Dendritic cell treated with granulocyte-macrophage colony-stimulating factor and Interleukin-4, amounts not matched to agents 40 ng/mL and 50 ng/mL, for 4 days (primary cell): ENCODE data around the gene SP110.
A peak's percentile ranks its signal among the peaks of the same experiment; 100 is the strongest.
"Not testable (repeated sequence)": the region's sequence is repeated elsewhere in the genome, so short reads cannot be mapped to it uniquely, and the experiment has no call there.

ENCODE experiments used
- H3K27ac Mint-ChIP-seq: one replicate; pipeline ENCODE4 v1.8.0; 2022; ENCODE audit warnings: mild to moderate bottlenecking, mixed read lengths
- H3K27me3 Mint-ChIP-seq: one replicate; pipeline ENCODE4 v1.8.0; 2022; ENCODE audit warnings: mild to moderate bottlenecking, mixed read lengths
- H3K36me3 Mint-ChIP-seq: one replicate; pipeline ENCODE4 v1.8.0; 2022; ENCODE audit warnings: low read depth, mixed read lengths
- H3K4me1 Mint-ChIP-seq: one replicate; pipeline ENCODE4 v1.8.0; 2022; ENCODE audit warnings: low read depth, mixed read lengths
- H3K4me3 Mint-ChIP-seq: one replicate; pipeline ENCODE4 v1.8.0; 2022; ENCODE audit warnings: mild to moderate bottlenecking, moderate library complexity, mixed read lengths
- H3K9me3 Mint-ChIP-seq: one replicate; pipeline ENCODE4 v1.8.0; 2022; ENCODE audit warnings: mixed read lengths
- intact Hi-C: fragments of 100-400 bp; cut with micrococcal nuclease; formaldehyde crosslinking; loops from one replicate; pipeline ENCODE4 v1.15.0; 2022

Gene SP110

DNA sequence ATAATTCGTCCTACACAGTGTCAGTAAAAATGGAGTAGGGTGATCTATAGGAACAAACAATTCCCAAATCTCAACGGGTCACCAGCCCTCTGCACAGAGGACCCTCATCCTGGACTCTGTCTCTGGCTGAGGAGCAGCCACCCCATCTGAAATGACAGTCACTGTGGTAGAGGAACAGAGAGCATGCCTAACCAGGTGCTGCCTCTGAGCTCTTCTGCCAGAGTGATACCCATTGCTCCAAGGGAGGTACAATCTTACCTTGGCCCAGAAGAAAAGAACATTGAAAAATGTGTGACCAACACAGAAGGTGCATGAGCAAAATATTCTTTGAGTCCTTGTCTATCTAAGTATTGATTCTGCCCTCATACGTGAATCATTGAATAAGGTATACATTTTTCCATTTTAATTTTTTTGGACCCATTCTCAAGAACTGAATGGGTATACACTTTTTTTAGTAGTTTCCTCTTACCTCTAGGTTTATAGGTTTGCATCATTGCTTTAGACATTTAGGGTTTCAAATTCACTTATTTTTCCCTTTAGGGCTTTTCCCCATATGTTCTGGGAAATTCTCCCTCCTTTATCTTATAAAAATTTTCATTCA is 14.4 kb upstream of the SP110 start:
- no peaks in the 10 kb centered on the region for H3K27me3 Mint-ChIP-seq
- no peak overlapping the region for H3K27ac Mint-ChIP-seq
- H3K4me1 Mint-ChIP-seq = peaks cover 6% of the 10 kb centered on the region
- intact Hi-C loops = no loop called here
- H3K4me3 Mint-ChIP-seq = no peak overlapping the region
- H3K9me3 Mint-ChIP-seq = peaks cover 12% of the 10 kb centered on the region
- H3K36me3 Mint-ChIP-seq = peaks cover 6% of the 10 kb centered on the region

DNA sequence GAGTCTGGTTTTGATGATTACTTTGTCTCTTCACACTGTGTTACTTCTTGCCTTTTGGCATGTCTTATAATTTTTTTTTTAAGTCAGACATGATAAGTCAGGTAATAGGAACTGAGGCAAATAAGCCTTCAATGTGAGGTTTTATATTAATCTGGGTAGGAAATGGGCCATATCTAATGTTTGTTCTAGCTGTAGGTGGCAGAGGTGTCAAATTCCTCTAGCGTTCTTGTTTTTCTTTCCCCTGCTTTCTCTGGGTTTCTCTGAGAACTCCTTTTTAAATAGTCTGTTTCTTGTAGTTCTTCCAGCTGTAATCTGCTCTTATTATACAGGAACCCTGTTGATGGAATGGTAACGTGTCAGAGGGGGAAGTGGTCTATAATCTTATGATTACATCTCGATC is 11.5 kb upstream of the SP110 start:
- H3K36me3 Mint-ChIP-seq = peaks cover 6% of the 10 kb centered on the region
- no peaks in the 10 kb centered on the region for H3K27me3 Mint-ChIP-seq
- no peak overlapping the region for H3K4me3 Mint-ChIP-seq
- intact Hi-C loops = no loop called here
- H3K27ac Mint-ChIP-seq = no peak overlapping the region
- H3K9me3 Mint-ChIP-seq = peaks cover 12% of the 10 kb centered on the region
- H3K4me1 Mint-ChIP-seq = peaks cover 13% of the 10 kb centered on the region

DNA sequence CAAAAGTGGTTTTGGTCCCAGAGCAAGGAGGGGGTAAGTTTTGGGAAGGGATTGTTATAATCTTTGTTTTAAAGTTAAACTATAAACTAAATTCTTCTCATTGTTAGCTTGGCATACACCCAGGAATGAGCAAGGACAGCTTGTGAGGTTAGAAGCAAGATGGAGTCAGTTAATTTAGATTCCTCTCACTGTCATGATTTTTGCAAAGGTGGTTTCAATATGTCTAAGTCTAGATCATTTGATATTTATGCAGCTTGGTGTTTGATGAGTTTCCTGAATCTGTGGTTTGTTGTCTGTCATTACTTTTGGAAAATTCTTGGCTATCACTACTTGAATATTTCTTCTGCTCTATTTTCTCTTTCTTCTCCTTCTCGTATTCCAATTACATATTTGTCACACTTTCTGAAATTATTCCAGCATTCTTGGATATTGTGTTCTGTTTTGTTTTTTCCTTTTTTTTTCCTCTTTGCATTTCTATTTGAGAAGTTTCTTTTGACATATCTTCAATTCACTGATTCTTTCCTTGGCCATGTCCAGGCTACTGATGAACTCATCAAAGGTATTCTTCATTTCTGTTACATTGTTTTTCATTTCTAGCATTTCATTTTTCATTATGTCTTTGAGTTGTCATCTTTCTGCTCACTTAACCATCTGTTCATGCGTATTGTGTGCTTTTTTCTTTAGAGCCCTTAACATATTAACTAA is 10.9 kb upstream of the SP110 start:
- H3K9me3 Mint-ChIP-seq = peaks cover 12% of the 10 kb centered on the region
- peaks cover 6% of the 10 kb centered on the region for H3K36me3 Mint-ChIP-seq
- no peaks in the 10 kb centered on the region for H3K27me3 Mint-ChIP-seq
- H3K27ac Mint-ChIP-seq = no peak overlapping the region
- H3K4me3 Mint-ChIP-seq = no peak overlapping the region
- intact Hi-C loops = no loop called here
- H3K4me1 Mint-ChIP-seq = peaks cover 19% of the 10 kb centered on the region

DNA sequence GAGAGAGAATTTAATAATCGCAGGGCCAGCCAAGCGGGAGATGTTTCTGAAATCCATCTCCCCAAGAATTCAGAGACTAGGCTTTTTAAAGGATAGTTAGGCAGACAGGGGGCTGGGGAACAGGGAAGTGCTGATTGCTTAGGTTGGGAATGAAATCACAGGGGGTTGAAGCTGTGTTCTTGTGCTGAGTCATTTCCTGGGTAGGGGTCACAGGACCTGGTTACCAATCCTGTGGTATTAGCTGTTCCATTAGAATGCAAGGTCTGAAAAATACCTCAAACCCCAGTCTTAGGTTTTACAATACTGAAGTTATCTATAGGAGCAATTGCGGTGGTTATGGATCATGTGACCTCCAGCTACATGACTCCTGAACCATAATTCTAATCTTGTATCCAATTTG is 10.3 kb upstream of the SP110 start:
- intact Hi-C loops = no loop called here
- Mint-ChIP-seq H3K36me3 (peaks cover 6% of the 10 kb centered on the region), H3K27ac (no peak overlapping the region), H3K27me3 (no peaks in the 10 kb centered on the region), H3K4me3 (no peak overlapping the region), H3K4me1 (peaks cover 25% of the 10 kb centered on the region), H3K9me3 (peaks cover 12% of the 10 kb centered on the region)

DNA sequence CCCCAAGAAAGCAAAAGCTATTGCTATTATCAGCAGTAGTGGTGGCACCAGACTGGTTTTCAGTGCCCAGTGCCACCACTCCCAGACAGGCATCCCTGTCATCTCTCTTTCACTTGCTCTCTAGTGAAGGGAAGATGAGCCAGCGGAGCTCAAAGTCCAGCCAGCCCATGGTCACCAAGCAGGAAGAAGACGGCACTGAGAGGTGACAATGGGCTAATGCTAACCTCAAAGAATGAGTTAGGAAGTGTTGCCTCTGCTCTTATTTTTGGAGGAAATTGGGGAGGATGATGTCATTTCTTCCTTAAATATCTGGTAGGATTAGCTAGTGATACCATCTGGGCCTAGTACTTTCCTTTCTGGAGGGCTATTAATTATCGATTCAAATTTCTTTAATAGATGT is 7.4 kb upstream of the SP110 start:
- no peak overlapping the region for H3K27ac Mint-ChIP-seq
- intact Hi-C loops = no loop called here
- peaks cover 6% of the 10 kb centered on the region for H3K36me3 Mint-ChIP-seq
- H3K9me3 Mint-ChIP-seq = peaks cover 12% of the 10 kb centered on the region
- H3K4me1 Mint-ChIP-seq = peaks cover 48% of the 10 kb centered on the region
- no peaks in the 10 kb centered on the region for H3K27me3 Mint-ChIP-seq
- no peak overlapping the region for H3K4me3 Mint-ChIP-seq

DNA sequence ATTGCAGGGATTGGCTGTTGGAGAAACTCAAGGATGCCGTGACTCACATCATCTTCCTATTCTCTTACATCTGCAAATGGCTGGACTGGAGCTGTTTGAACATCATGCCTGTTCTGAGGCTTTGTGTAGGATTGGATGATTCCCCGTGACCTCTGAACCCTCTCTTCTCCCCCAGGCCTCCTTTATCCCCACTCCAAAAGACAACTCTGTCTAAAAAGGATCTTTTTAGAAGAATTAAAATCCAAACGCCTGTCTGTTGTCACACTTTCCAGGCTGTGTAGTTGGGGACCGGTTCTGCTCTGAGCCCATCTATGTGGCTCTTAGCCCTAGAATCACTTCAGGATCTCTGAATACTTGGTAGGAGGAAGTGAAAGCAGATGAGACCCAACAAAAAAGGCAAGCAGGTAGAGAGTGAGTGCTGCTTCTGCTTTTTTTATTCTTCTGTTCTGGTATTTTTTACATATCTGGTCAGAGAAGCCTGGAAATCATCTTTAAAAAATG is 6.3 kb upstream of the SP110 start:
- intact Hi-C loops = no loop called here
- peaks cover 48% of the 10 kb centered on the region for H3K4me1 Mint-ChIP-seq
- peaks cover 9% of the 10 kb centered on the region for H3K9me3 Mint-ChIP-seq
- H3K36me3 Mint-ChIP-seq = peaks cover 6% of the 10 kb centered on the region
- peak overlapping the region; percentile 60 for H3K27ac Mint-ChIP-seq
- H3K27me3 Mint-ChIP-seq = no peaks in the 10 kb centered on the region
- peak overlapping the region; percentile 62 for H3K4me3 Mint-ChIP-seq

DNA sequence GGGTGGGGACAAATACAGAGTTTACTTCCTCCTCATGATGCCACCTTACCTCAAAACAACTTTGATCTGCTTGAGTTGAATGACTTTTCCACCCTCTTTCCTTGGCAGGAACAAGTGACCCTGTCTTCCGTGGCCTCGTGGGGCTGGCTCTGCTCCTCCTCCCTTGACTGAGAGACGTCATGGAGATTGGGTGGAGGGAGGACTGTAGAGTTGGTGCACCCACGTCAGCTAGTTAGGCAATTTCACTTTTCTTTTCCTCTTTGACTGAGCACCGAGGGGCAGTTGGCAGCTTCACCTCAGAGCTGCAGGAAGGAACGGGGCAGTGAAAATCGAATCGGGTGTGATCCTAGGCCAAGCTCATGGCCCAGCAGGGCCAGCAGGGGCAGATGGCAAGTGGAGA is 5.7 kb upstream of the SP110 start, which contains the start of gene SP140:
Gene SP140 (plus strand): TSS at position 251 of the 400 bp plus-strand sequence. CDS start 109 bp downstream, at position 360.
- H3K9me3 Mint-ChIP-seq = peaks cover 2% of the 10 kb centered on the region
- peak within 1 kb of the TSS; percentile 60 for H3K27ac Mint-ChIP-seq
- H3K27me3 Mint-ChIP-seq = no peaks in the 10 kb centered on the region
- peak within 1 kb of the TSS; percentile 62 for H3K4me3 Mint-ChIP-seq
- H3K36me3 Mint-ChIP-seq = peaks cover under 1% of the 10 kb centered on the region
- intact Hi-C loops = no loop called here
- peaks cover 49% of the 10 kb centered on the region for H3K4me1 Mint-ChIP-seq

DNA sequence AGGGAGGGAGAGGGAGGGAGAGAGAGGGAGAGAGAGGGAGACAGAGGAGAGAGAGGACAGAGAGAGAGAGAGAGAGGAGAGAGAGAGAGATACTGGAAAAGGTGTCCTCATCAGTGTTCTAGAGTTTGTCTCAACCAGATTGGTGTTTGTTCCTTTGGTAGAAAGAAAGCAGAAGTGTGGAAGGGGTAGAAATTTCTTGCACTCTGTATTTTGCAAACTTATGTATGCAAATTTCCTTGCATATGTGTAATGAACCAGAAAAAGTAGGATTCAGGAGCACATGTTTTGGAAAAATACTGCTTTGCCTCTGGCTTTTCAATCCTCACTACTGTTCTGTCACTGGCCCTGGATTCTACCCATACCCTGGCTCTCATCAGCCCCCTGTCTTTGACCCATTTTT is 4.7 kb upstream of the SP110 start:
- Mint-ChIP-seq H3K4me1 (peaks cover 53% of the 10 kb centered on the region), H3K36me3 (peaks cover 8% of the 10 kb centered on the region), H3K27ac (peak overlapping the region; percentile 60), H3K9me3 (no peaks in the 10 kb centered on the region), H3K27me3 (no peaks in the 10 kb centered on the region), H3K4me3 (no peak overlapping the region)
- intact Hi-C loops = loop anchor here (1.0 kb wide), 1 partner anchor 103 kb away; the partner anchor contains the start of gene SP140L

DNA sequence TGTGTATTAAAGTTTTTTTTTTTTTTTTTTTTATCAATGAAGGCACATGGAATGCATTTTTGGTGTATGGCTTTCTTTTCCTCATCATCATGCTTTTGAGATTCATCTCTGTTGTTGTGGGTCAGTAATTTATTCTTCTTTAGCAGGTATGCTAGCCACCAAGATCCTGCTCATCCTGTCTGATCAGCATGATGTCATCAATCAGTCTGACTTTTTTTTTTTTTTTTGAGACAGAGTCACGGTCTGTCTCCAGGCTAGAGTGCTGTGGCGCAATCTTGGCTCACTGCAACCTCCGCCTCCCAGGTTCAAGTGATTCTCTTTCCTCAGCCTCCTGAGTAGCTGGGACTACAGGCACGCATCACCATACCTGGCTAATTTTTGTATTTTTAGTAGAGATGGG is 3.0 kb upstream of the SP110 start:
- H3K4me1 Mint-ChIP-seq = peaks cover 66% of the 10 kb centered on the region
- H3K4me3 Mint-ChIP-seq, H3K36me3 Mint-ChIP-seq, H3K9me3 Mint-ChIP-seq, H3K27me3 Mint-ChIP-seq, intact Hi-C loops, H3K27ac Mint-ChIP-seq: not testable (repeated sequence)

DNA sequence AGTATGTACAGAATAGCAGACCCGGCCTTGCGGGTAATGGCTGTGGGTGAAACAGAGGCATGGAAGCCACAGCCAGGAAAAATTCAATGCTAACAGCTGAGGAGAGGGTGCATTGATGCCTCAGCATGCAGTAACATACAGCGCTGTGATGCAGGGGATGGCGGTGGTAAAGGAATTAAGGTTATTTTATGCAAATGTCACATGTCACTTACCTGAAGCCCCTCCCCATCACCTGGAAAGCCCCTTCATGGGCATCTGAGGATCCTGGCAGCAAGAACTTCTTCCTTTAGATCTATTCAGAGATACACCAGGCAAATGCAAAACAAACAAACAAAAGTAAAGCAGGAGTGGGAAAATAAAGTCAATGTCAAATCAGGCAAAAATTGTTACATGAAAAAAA is 1.7 kb upstream of the SP110 start:
- intact Hi-C loops = no loop called here
- Mint-ChIP-seq H3K9me3 (no peaks in the 10 kb centered on the region), H3K27me3 (no peaks in the 10 kb centered on the region), H3K4me1 (peaks cover 68% of the 10 kb centered on the region), H3K36me3 (peaks cover 14% of the 10 kb centered on the region), H3K27ac (no peak overlapping the region), H3K4me3 (no peak overlapping the region)

DNA sequence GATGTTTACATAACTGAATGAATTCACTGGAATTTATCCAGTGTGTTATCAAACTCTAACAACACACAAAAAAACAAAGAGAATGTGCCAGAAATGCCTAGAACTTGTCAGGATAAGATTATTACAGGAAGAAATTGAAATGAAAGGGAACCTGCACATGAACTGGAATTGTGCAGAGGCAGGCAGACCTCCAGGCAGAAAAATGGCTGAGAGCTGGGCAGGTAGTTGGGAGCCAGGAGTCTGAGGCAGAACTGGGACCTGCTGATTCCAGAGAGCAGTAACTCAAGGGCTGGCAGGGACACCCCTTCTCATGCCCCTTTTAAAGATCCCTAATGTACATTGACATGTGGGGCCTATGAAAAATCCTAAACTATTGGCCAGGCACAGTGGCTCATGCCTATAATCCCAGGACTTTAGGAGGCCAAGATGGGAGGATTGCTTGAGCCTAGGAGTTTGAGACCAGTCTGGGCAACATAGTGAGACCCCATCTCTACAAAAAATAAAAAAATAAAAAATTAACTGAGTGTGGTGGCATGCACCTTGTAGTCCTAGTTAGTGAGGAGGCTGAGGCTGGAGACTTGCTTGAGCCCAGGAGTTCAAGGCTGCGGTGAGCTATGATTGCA is 674 bp upstream of the SP110 start:
- Mint-ChIP-seq H3K27me3 (no peaks in the 10 kb centered on the region), H3K27ac (peak overlapping the region; percentile 98), H3K4me3 (peak overlapping the region; percentile 87), H3K36me3 (peaks cover 24% of the 10 kb centered on the region), H3K4me1 (peaks cover 61% of the 10 kb centered on the region), H3K9me3 (no peaks in the 10 kb centered on the region)
- intact Hi-C loops = no loop called here

DNA sequence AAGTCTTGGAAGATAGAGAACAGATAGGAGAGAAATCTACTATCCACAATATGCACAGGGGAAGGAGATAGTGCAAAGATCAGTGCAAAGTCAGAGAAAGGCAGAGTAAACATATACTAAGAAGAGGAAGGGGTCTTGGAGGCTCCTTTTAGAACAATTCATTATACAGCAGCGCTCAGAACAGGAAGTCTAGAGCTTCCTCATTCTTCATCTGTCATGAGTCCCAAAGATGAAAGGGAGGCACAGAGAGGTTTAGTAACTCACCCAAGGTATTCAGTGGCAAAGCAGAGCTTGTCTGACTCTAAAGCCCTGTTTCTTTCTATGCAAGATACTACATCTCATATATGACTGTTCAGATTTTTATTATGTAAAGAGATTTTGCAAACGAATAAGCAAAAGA is 1.4 kb downstream of the SP110 start:
- Mint-ChIP-seq H3K4me3 (peak overlapping the region; percentile 58), H3K36me3 (peaks cover 44% of the 10 kb centered on the region), H3K27me3 (no peaks in the 10 kb centered on the region), H3K27ac (peak overlapping the region; percentile 98), H3K4me1 (peaks cover 41% of the 10 kb centered on the region), H3K9me3 (no peaks in the 10 kb centered on the region)
- intact Hi-C loops = no loop called here

DNA sequence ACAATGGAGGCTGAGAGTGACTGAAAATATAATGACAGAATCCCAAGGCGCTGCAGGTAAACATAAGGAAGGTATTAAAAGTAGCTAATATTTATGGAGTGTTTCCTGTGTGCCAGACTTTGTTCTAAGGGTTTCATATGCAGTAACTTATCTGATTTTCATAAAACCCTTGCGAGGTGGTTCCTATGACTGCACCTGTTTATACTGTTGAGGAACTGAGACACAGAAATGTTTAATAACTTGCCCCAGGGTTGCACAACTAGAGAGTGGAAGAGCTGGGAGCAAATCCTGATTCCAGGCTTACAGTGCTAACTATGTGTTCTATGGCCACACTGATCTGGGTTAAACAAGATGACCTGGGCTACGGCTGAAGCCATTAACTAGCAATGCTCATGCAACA is 2.4 kb downstream of the SP110 start:
- H3K4me3 Mint-ChIP-seq = no peak overlapping the region
- peaks cover 54% of the 10 kb centered on the region for H3K36me3 Mint-ChIP-seq
- intact Hi-C loops = no loop called here
- no peaks in the 10 kb centered on the region for H3K9me3 Mint-ChIP-seq
- H3K27ac Mint-ChIP-seq = no peak overlapping the region
- peaks cover 35% of the 10 kb centered on the region for H3K4me1 Mint-ChIP-seq
- H3K27me3 Mint-ChIP-seq = no peaks in the 10 kb centered on the region

DNA sequence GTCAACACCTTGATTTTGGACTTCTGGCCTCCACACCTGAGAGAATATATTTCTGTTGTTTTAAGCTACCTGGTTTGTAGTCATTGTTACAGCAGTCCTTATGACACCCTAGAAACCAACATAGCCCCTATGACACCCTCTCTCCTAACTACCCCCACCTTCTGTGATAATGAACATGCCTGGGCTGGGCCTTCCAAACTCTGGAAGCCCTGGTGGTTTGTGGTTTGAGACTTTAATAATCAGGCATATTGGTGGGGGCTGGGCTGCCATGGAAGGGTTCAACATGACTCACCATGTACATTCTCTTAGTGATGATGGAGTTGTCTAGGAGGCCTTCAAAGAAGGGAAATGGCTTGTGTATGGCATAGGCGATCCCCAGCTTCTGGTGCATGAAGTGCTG is 3.3 kb downstream of the SP110 start:
- Mint-ChIP-seq H3K4me3 (no peak overlapping the region), H3K36me3 (peaks cover 64% of the 10 kb centered on the region), H3K9me3 (no peaks in the 10 kb centered on the region), H3K27ac (no peak overlapping the region), H3K4me1 (peaks cover 36% of the 10 kb centered on the region), H3K27me3 (no peaks in the 10 kb centered on the region)
- intact Hi-C loops = no loop called here
